SHP77 treated with DMSO at 0.1 percent for 48 hours (cell line): ENCODE measurements around the gene SUSD1.
"Not testable (repeated sequence)": the region's sequence is repeated elsewhere in the genome, so short reads cannot be mapped to it uniquely, and the experiment has no call there.

ENCODE experiments used
- DNase-seq: peaks from one replicate; lab custom pipeline; 2025; lab: John Stamatoyannopoulos, UW

SUSD1 gene

GRCh38 chr9:112174965-112175795 lies at the start of gene SUSD1:
Gene SUSD1, minus strand, starts transcription at chr9:112175297. Its CDS starts 62 bp downstream, at chr9:112175235.
- no peak for DNase-seq

DNA sequence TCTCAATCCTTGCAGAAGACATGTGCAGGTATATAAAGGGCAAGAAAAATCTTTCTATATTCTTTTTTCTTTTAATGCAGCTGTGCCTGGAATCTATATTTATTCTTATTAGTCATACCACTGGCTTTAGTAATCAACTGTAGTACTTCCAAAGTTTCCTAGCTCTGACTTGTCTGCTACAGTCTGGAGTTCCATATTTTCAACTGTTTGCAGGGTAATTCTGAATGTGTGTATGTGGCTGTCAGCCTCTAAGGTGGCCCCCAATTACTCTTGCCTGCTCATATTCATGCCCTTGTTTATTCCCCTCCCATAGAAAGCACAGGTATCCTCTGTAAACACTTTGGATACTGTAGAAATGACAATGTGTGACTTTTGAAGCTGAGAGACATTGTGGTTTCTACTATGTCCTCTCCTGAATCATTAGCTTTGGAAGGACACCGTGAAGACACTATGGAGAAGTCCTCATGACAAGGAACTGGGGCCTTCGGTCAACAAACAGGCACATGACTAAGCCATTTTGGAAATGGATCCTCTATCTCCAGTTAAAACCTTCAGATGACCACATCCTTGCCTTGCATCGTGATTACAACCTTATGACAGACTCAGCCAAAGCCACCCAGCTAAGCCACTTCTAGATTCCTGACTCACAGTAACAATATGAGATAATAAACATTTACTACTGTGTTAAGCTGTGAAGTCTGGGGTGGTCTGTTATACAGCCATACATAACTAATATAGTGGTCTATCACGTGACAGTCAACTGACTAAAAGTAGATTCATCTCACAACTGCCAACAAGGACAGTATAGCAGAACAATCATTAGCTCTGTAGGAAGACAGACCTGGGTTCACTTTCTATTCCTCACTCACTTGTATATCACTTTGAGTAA lies 49.5 kb upstream of the SUSD1 start:
- no peak for DNase-seq

- DNase-seq = no peak
Observed at GRCh38 chr9:112218908-112219307, 43.8 kb upstream of the SUSD1 start.

DNA sequence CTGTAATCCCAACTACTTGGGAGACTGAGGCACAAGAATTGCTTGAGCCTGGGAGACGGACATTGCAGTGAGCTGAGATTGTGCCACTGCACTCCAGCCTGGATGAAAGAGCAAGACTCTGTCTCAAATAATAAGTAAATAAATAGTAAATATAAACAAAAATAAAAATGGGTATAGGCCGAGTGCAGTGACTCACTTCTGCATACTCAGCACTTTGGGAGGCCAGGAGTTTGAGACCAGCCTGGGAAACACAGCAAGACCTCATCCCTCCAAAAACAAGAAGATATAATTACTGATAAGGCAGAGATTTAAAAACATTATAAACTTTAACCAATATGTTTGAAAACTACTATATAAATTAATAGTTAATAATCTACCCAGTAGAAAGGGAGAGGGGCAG lies 37.8 kb upstream of the SUSD1 start:
- DNase-seq = no peak

- no peak for DNase-seq
Observed at GRCh38 chr9:112207451-112207850, 32.4 kb upstream of the SUSD1 start.

- no peak for DNase-seq
Observed at GRCh38 chr9:112203536-112203935, 28.4 kb upstream of the SUSD1 start.

DNA sequence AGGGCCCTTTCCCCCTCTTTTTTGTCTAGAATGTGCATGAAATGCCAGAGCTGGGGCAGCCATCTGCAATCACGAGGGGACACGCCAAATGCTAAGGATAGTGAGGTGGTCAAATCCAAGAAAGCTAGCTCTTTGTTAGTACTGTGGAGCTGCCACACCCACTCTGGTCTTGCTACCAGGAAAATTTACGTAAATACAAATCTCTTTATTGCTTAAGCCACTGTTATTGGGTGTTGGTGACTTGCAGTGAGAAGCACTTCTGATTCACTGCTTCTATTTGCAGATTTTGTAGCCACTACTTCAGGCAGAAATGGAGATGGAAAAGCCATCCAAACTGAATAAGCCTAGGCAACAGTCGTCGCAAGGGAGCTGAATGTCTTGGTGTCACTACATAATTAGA lies 25.6 kb upstream of the SUSD1 start:
- DNase-seq = no peak

DNA sequence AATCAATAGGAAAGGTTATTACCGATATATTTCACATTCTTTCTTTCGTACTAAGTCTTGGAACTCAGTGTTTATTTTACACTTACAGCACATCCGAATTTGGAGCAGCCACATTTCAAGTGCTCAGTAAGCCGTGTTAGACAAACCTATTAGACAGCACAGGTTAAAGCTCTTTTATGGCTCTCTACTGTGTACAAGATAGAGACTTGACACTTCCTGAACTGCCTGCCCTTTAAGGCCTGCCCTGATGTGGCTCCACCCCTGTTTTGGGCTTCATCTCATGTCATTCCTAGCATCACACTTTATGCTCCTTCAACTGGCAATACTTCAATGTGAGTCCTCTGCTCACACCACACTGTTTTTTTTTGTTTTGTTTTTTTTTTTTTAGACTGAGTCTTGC lies 23.5 kb upstream of the SUSD1 start:
- DNase-seq = no peak

- no peak for DNase-seq
Observed at GRCh38 chr9:112194969-112195431, 19.9 kb upstream of the SUSD1 start.

DNA sequence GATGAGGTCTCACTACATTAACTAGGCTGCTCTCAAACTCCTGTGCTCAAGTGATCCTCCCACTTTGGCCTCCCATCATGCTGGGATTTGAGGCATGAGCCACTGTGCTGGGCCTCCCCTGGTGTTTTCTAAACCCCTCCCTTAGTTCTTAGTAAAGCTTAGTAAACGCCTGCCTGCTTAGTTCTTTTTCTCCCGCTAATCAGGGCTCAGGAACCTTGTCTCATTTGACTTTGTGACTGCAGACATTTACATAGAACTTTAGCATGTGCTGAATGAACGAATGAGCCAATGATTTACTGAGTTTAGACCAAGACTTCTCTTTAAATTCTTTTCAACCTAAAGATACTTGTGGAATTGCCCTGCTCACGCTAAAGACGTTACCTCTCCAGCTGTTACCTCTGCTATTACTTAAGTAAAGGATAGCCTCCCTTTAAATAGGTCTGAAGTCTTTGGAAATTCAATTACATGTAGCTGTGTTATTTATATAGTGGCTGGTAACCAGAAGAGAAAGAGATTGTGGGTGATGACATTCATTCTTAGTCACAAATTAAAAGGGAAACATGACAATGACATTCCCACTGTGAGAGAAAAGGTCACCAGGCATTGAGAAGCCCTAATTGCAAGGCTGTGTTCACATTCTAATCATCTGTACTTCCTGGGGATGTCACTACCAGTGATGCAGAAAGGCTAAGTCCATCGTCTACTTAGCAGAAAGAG lies 18.6 kb upstream of the SUSD1 start:
- no peak for DNase-seq

- not testable (repeated sequence) for DNase-seq
Observed at GRCh38 chr9:112190320-112190719, 15.2 kb upstream of the SUSD1 start.

- no peak for DNase-seq
Observed at GRCh38 chr9:112188884-112189283, 13.8 kb upstream of the SUSD1 start.

- no peak for DNase-seq
Observed at GRCh38 chr9:112187404-112187803, 12.3 kb upstream of the SUSD1 start.

GRCh38 chr9:112186695-112187094 lies 11.6 kb upstream of the SUSD1 start:
- no peak for DNase-seq

GRCh38 chr9:112184946-112185345 lies 9.8 kb upstream of the SUSD1 start:
- no peak for DNase-seq

DNA sequence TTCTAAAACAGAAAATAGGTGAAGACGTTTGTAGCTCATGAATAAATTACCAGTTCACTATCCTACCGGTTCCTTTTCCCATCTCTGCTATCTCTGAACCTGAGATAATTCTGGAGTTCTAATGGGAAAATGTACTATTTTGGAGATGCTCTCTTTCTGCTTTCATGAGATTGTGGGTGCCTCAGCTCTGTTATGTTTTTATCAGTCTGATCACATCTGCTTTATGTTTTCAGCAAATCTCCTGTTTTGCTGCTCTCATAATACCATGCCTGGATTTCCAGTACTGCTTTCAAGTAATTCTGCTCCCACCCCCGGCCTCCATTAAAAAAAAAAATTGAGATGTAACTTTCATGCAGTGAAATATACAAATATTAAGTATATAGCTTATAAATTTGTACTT lies 9.1 kb upstream of the SUSD1 start:
- no peak for DNase-seq

- DNase-seq = no peak
Observed at GRCh38 chr9:112180387-112180881, 5.3 kb upstream of the SUSD1 start.

DNA sequence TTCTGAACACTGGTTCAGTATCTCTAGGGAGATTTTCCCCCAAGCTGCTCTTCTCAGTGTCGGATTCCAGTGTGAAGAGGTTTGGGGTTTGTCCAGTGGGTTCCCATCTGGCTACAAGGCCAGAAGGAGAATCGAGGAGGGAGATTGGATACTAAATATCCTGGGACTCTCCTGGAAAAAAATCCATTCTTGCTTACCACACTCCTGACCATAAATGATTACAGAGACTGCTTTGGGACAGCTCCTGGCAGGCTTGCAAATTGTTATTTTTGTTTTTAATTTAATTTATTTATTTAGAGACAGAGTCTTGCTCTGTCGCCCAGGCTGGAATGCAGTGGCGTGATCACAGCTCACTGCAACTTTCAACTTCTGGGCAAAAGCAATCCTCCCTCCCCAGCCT lies 4.7 kb upstream of the SUSD1 start:
- no peak for DNase-seq

- no peak for DNase-seq
Observed at GRCh38 chr9:112176524-112176923, 1.4 kb upstream of the SUSD1 start.

GRCh38 chr9:112175796-112176315 lies 759 bp upstream of the SUSD1 start:
- no peak for DNase-seq

DNA sequence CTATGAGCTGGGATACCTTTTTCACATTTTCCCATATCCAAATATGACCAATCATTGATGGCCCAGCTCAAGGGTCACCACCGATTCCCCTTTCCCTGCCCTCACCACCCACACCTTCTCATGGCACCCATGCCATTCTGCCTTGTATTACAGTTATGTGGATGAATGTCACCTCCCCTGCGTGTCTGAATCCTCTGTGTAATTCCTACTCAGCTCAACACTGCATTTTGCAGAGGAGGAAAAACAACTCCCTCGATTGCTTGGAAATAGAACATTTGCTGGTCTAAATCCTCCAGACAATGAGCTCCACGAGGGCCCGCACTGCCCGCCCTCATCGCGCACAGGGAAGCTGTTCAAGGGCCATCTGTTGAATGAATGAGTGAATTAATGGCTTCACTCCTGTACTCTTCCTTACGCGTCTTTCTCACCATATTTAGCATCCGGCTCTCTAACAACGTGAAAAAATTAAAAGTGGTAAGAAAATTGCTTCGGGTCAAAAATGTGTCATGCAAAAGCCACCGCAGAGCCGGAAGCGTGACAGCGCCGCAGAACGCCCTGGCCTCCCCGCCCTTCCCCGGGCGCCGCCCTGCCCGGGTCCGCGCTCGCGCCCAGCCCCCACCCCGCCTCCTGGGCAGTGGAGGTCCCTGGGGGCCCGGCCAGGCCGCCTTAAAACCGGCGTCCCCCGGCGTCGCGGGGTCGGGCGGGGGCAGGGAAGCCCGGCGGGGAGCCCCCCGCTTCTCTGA lies 704 bp downstream of the SUSD1 start:
- DNase-seq = peak; percentile 31
